WTC11 (cell line): ENCODE measurements around the gene TNIP2.

Experiments
- ATF3 ChIP-seq: sonication (generic); formaldehyde crosslinking; conservative IDR thresholded peaks from 2 replicates; pipeline ENCODE4 v1.8.1; 2022; ENCODE audit warnings: mild to moderate bottlenecking, missing genetic modification reagents
- CREM ChIP-seq: sonication (generic); formaldehyde crosslinking; IDR thresholded peaks from 2 replicates; pipeline ENCODE4 v1.8.1; 2022; ENCODE audit warnings: mild to moderate bottlenecking, missing genetic modification reagents, moderate library complexity
- CTCF ChIP-seq: fragments of 200-600 bp; IDR thresholded peaks from 2 replicates; pipeline ENCODE4 v1.8.0; 2022; ENCODE audit warnings: antibody characterized with exemption
- JUN ChIP-seq: sonication (generic); formaldehyde crosslinking; IDR thresholded peaks from 2 replicates; pipeline ENCODE4 v1.8.0; 2023; ENCODE audit warnings: mild to moderate bottlenecking, missing genetic modification reagents
- NFE2L1 ChIP-seq: sonication (generic); formaldehyde crosslinking; IDR thresholded peaks from 2 replicates; pipeline ENCODE4 v1.8.1; 2023; ENCODE audit warnings: missing genetic modification reagents
- NFYB ChIP-seq: sonication (generic); formaldehyde crosslinking; conservative IDR thresholded peaks from 2 replicates; pipeline ENCODE4 v1.8.0; 2022; ENCODE audit warnings: low read depth, missing genetic modification reagents
- NR3C1 ChIP-seq: sonication (generic); formaldehyde crosslinking; conservative IDR thresholded peaks from 2 replicates; pipeline ENCODE4 v1.8.1; 2023; ENCODE audit warnings: low read depth, mild to moderate bottlenecking, missing genetic modification reagents
- SOX15 ChIP-seq: fragments of 250-450 bp; sonication (Bioruptor Pico); IDR thresholded peaks from 2 replicates; pipeline ENCODE4 v1.9.0; 2021; ENCODE audit warnings: mild to moderate bottlenecking
- SP1 ChIP-seq: sonication (generic); formaldehyde crosslinking; conservative IDR thresholded peaks from 2 replicates; pipeline ENCODE4 v1.8.1; 2022; ENCODE audit warnings: missing genetic modification reagents
- USF2 ChIP-seq: sonication (generic); formaldehyde crosslinking; IDR thresholded peaks from 2 replicates; pipeline ENCODE4 v1.8.1; 2023; ENCODE audit warnings: mild to moderate bottlenecking, missing genetic modification reagents, moderate library complexity
- ZMAT4 ChIP-seq: fragments of 250-450 bp; sonication (Bioruptor Pico); IDR thresholded peaks from 2 replicates; pipeline ENCODE4 v1.9.0; 2021; ENCODE audit warnings: mild to moderate bottlenecking
- ZNF396 ChIP-seq: fragments of 250-450 bp; sonication (Bioruptor Pico); IDR thresholded peaks from 2 replicates; pipeline ENCODE4 v1.8.0; 2021; ENCODE audit warnings: mild to moderate bottlenecking, moderate library complexity, borderline replicate concordance
- ZNF423 ChIP-seq: fragments of 250-450 bp; sonication (Bioruptor Pico); IDR thresholded peaks from 2 replicates; pipeline ENCODE4 v2.1.2; 2022; ENCODE audit warnings: mild to moderate bottlenecking, moderate library complexity
- ZNF532 ChIP-seq: fragments of 250-450 bp; sonication (Bioruptor Pico); IDR thresholded peaks from 2 replicates; pipeline ENCODE4 v1.9.0; 2021; ENCODE audit warnings: mild to moderate bottlenecking, borderline replicate concordance

- TF ChIP-seq JUN (CRISPR knock-in tag): no peak
- TF ChIP-seq CTCF: no peak
- TF ChIP-seq USF2 (CRISPR knock-in tag): no peak
- TF ChIP-seq ZNF396 (CRISPR knock-in tag): no peak
- TF ChIP-seq NFYB: no peak
- no peak for TF ChIP-seq ZNF423 (CRISPR knock-in tag)
- no peak for TF ChIP-seq NFE2L1 (CRISPR knock-in tag)
- TF ChIP-seq CREM (CRISPR knock-in tag): no peak
- no peak for TF ChIP-seq ZNF532 (CRISPR knock-in tag)
- TF ChIP-seq ZMAT4 (CRISPR knock-in tag): no peak
- TF ChIP-seq ATF3: no peak
- no peak for TF ChIP-seq SP1 (CRISPR knock-in tag)
- TF ChIP-seq NR3C1 (CRISPR knock-in tag): no peak
- no peak for TF ChIP-seq SOX15 (CRISPR knock-in tag)
Measured at GRCh38 chr4:2713337-2713736, 42.8 kb downstream of the TNIP2 start.
